T47D (cell line): ENCODE data around the gene SREBF2.
A peak's percentile ranks its signal among the peaks of the same experiment; 100 is the strongest.

ENCODE experiments used
- DNase-seq, 2 experiments: peaks; one replicate each; pipeline versions ENCODE4 v3.0.0 to v3.0.0-alpha.2; 2011 to 2012; ENCODE audit warnings: low read depth in 1 of 2, low spot score in 1 of 2
- JUND ChIP-seq: IDR thresholded peaks from 2 replicates; pipeline ENCODE4 v1.6.1; 2012; ENCODE audit warnings: low read depth
- in situ Hi-C: cut with HindIII; loops from 2 replicates; pipeline ENCODE4 v1.10.0; 2016; ENCODE audit warnings: low sequenced_read_pairs, low pct_unique_long_range_greater_than_20kb

SREBF2 gene

GRCh38 chr22:41812805-41813545, 19.9 kb upstream of the SREBF2 start:
- in situ Hi-C loops = no loop called here
- DNase-seq = no peak
- no peak for TF ChIP-seq JUND

- TF ChIP-seq JUND = no peak
- in situ Hi-C loops = no loop called here
- no peak for DNase-seq
These were observed 19.0 kb upstream of the SREBF2 start for GRCh38 chr22:41813726-41814410.

- in situ Hi-C loops = no loop called here
- DNase-seq = no peak
- no peak for TF ChIP-seq JUND
These were observed 17.2 kb upstream of the SREBF2 start for GRCh38 chr22:41815716-41816115.

GRCh38 chr22:41816241-41816640, 16.7 kb upstream of the SREBF2 start:
- in situ Hi-C loops = no loop called here
- no peak for TF ChIP-seq JUND
- no peak for DNase-seq

GRCh38 chr22:41816871-41817270, 16.0 kb upstream of the SREBF2 start:
- TF ChIP-seq JUND = no peak
- in situ Hi-C loops = no loop called here
- DNase-seq = no peak

GRCh38 chr22:41818011-41818410, 14.9 kb upstream of the SREBF2 start:
- in situ Hi-C loops = no loop called here

GRCh38 chr22:41818596-41818995, 14.3 kb upstream of the SREBF2 start:
- no peak for TF ChIP-seq JUND
- in situ Hi-C loops = no loop called here

More at GRCh38 chr22:41818011-41818410, 14.9 kb upstream of the SREBF2 start:
- no peak for DNase-seq
- TF ChIP-seq JUND = no peak

GRCh38 chr22:41819257-41819656, 13.6 kb upstream of the SREBF2 start:
- in situ Hi-C loops = no loop called here
- TF ChIP-seq JUND = no peak
- no peak for DNase-seq

More at GRCh38 chr22:41818596-41818995, 14.3 kb upstream of the SREBF2 start:
- no peak for DNase-seq

- no peak for TF ChIP-seq JUND
- DNase-seq = no peak
- in situ Hi-C loops = no loop called here
These were observed 12.5 kb upstream of the SREBF2 start for GRCh38 chr22:41820447-41820846.

GRCh38 chr22:41821471-41822316, 11.2 kb upstream of the SREBF2 start:
- TF ChIP-seq JUND = no peak
- DNase-seq = no peak
- in situ Hi-C loops = no loop called here

- peak in 1 of 2 experiments; percentile 58 for DNase-seq
- in situ Hi-C loops = no loop called here
- TF ChIP-seq JUND = no peak
These were observed 10.4 kb upstream of the SREBF2 start for GRCh38 chr22:41822317-41823057.

- in situ Hi-C loops = no loop called here
- TF ChIP-seq JUND = no peak
- DNase-seq = no peak
These were observed 9.1 kb upstream of the SREBF2 start for GRCh38 chr22:41823797-41824196.

GRCh38 chr22:41825376-41825775, 7.5 kb upstream of the SREBF2 start:
- in situ Hi-C loops = no loop called here
- no peak for DNase-seq

More at GRCh38 chr22:41825376-41825775, 7.5 kb upstream of the SREBF2 start:
- TF ChIP-seq JUND = no peak
